HG03378 (cell line): ENCODE results near the gene TTLL5.

ENCODE experiments used
- ATAC-seq: cut with Tn5 transposase; IDR thresholded peaks from one replicate; pipeline ENCODE4 v1.9.1; 2021; ENCODE audit warnings: mild to moderate bottlenecking, moderate library complexity; ENCODE audit not compliant: unreplicated experiment

TTLL5 gene

DNA sequence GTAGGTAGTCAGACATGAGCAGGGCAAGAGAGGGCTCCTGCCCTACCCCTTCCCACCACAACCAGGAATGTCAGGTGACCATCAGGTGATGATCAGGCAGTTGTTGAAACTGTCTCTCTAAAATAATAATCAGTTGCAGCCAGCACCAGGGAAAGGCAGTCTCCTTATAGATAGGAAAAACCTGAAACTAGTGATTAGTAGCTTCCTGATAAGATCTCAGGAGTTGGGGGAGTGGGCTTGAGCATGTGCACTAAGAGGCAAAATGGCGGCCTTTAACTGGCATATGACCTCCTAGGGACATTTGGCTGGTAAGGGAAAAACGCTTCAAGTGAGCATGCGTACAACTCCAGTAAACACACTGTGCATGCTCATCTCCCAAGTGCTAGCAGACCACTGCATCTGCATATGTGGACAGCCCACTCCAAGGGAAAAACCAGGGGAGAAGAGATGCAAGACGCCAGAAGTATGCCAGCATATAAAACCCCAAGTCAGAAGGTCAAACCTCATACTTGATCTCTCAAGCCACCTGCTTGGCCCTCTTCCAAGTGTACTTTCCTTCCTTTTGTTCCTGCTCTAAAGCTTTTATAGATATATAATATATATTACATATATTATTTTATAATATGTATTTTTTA lies 283.7 kb downstream of the TTLL5 start:
- no peak for ATAC-seq

GRCh38 chr14:75946785-75947184 lies 285.7 kb downstream of the TTLL5 start:
- ATAC-seq = no peak

DNA sequence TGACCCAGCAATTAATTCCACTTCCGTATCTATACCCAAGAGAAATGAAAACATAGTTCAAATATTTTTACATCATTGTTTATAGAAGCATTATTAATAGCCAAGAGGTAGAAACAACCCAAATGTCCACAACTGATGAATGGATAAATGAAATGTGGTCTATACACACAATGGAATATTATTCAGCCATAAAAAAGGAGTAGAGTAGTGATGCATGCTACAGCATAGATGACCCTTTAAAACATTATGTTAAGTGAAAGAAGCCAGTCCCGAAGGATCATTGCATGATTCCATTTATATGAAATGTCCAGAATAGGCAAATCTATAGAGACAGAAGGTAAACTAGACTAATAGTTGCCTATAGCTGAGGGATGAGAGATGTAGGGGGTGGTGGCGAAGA lies 291.4 kb downstream of the TTLL5 start:
- no peak for ATAC-seq

DNA sequence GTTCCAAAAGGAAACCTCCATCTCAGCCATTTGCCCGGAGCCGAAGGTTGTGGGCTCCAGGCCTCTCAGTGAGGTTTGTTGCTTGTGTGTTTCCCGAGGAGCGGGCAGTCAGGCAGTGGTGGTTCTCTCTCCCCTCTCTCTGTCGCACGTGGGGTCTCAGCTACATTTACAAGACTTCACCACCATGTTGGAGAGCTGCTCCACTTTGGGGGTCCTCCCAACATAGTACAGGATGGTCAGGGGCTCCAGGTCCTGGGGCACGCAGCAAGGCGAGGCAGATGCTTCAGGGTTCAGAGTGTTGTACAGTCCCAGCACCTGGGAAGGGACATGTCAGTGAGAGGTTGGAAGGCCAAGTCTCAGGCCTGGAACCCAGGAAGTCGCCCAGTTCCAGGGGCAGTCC lies 298.0 kb downstream of the TTLL5 start:
- no peak for ATAC-seq

GRCh38 chr14:75960231-75960630 lies 299.2 kb downstream of the TTLL5 start:
- peak; percentile 78 for ATAC-seq

DNA sequence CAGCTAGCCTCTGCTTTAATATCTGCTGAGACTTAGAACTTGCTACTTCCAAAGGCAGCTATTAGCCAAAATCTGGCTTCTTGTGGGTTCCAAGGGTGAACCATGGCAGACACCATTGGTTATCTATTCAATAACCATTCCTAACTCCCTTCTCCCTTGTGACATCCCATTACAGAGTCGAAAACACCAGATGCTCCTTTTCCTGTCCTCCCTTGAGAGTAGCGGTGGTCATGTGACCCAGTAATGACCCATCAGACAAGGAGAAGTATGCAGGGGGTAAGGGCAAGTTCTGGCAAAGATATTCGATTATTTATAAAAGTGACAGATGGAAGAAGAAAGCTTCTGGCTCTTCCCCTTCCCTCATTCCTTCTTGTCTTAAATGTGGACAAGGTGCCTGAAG lies 300.6 kb downstream of the TTLL5 start:
- ATAC-seq = no peak

DNA sequence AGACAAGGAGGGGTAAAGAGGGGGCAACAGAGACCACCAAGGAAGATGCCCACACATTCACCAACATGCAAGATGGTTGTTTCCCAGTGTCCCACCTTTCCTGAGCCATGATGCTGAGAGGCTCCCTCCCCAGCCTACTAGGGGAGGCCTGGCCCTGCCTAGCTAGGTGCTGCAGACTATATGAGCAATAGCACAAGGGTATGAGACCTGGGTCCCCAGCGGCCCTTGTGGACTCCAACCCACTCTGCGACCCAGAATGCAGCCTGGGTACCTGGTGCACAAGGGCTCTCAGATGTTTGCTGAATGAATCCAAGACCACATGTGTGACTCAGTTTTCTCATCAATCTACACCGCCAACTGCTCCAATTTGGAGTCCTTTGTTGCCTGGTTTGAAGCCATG lies 306.8 kb downstream of the TTLL5 start:
- ATAC-seq = no peak

DNA sequence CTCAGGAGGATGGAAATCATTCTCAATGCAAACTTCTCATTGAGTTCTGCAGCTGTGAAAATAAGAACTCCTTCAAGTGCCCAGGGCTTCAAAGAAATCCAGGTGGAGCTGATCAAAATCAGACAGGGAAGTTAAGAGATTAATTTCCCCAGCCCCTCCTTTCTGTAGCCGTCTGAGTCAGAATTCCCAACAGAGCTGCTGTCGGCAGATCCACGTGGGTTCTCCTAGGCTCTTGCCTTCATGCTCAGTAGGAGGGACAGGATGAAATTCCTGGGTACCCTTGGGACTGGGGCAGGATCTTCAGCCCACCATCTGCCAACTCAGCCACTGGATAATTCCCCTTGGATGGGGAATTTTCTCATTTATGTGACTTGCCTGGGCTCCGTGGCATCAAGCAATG lies 307.4 kb downstream of the TTLL5 start:
- ATAC-seq = no peak

DNA sequence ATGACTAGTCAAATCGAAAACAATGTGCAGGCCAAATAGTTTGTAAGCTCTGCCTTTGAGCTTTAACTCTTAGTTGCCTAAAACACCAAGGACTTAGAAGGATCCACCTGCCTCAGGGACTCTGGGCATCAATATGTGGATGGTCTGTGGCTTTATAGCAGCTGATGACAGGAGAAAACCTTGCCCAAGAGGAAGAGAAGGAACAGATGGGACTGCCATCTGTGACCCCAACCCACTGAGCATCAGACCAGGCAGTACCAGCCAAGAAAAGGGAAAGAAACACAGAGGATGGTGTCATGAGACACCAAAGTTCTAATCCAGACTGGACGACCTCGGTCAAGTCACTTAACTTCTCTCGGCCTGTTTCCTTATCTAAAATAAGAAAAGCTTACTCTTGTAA lies 308.1 kb downstream of the TTLL5 start:
- ATAC-seq = no peak

- no peak for ATAC-seq
These were observed 308.8 kb downstream of the TTLL5 start for GRCh38 chr14:75969891-75970290.

DNA sequence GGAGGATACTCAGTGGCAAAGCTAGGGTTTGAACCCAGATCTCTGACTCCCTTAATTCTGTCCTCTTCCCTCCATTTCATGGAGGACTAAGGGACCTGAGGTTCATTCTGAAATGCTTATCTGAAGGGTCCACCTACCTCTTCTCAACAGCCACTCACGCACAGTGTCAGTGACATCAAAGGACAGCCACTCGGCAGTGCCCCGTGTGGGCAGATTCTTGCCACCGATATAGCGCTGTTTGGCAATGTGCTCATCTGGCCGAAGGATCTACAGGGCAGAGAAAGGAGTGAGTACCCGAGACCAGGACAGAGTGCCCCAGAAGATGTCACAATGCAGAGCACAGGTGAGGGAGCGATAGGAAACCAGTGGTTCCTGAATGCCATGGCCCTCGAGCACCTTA lies 309.9 kb downstream of the TTLL5 start:
- no peak for ATAC-seq

GRCh38 chr14:75971509-75971908 lies 310.5 kb downstream of the TTLL5 start:
- ATAC-seq = no peak

DNA sequence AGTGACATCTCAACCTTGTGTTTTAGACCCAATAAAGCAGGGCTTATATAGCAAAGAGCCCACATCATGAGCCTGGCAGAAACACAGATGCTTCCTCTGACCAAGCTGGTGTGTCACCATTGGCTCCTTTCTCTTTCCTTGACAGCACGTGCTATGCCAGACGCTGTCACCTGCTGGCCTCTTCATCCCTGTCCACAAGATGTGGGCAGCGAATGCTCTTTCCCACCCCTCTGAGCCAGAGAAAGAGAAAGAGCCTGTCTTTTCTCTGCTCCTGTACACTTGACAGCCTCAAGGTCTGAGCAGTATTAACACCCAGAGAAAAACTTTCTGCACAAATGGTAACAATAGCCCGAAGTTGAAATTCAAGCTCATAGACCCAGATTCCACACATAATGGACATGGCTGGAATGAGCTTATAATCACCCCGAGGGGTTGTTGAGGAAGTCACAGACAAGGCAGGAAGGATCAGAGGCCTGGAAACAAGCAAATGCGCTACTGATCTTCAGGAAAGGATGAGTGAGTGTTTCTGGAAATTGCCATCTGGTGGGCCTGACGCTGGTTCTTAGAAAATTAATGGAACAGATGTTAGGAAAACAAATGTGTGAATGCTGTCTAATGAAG lies 311.9 kb downstream of the TTLL5 start:
- ATAC-seq = no peak

- ATAC-seq = no peak
These were observed 316.0 kb downstream of the TTLL5 start for GRCh38 chr14:75976826-75977581.

DNA sequence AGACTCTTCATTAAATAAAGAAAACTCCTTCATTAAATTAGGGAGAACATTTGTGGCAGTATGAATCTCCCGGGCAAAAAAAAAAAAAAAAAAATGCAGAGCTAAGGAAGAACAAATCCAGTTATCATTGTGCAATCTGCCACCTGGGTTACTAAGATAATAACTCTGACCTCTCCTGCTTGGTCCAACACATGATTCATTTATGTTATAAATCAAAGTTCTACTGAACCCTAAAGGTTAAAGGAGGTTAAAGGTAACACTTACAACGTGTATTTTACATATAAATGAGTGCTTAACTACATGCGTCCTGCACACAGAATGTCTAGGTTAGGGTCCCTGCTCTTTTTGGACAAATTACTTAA lies 316.5 kb downstream of the TTLL5 start:
- ATAC-seq = no peak

GRCh38 chr14:75978249-75978731 lies 317.2 kb downstream of the TTLL5 start:
- ATAC-seq = no peak

DNA sequence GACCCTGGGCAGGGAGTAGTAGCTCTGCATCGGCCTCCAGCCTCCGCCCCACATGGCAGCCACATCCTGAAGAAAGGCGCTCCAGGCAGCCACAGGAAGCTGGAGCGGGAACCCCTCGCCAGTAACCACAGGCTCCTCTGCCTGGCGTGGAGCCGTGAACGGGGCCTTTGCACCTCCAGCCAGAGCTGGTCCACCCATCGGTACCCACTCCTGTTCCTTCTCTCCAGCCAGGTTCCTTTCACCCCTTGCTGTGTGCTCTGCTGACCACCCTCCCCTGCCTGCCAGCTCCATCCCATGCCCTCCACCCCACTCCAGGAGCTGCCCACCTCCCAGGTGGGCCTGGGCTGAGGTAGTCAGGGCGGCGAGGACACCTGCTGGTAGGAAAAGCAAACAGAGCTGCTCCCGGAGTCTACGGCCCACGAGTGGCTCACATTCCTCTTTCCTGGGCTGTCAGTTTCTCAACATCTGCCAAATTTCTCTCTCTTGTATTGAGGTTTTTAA lies 318.1 kb downstream of the TTLL5 start:
- no peak for ATAC-seq

DNA sequence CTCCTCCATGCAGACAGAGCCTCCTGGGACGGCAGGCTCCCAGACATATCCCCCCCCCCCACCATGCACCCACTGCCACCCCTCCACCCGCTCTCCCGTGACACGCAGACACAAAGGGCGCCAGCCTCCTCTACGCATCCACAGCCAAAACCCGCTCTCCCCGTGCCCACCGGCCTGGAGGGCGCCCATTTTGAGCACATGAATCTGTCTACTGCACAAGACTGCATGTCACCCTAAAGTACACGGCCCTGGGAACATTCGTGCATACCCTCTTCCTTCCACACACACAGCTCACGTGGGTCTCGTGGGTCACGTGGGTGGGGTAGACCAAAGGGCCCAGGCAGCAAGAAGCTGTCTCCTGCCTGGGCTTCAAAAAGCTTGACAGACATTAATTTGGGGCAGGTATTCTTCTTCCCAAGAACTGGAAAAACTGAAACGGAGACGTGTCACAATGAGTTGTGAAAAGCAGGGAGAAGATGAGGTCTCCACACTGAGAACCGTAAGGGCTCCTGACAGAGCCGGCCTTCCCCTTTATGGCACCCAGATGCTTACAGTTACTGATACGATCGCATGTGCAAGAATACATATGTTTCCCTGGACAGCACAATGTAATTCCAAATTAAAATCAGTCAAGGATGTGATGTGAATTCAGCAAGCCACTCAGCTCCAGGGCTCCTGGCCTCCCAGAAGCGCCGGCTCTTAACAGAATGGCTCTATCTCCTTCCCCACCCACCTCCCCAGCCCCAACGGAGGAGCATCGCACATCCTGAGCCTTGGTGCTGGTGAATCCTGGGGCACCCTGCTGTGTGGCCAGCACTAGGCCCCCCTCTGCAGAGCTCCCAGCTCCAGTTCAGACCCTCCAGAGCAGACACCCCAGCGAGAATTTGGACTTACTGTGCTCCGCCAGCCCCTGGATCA lies 318.9 kb downstream of the TTLL5 start:
- ATAC-seq = no peak

DNA sequence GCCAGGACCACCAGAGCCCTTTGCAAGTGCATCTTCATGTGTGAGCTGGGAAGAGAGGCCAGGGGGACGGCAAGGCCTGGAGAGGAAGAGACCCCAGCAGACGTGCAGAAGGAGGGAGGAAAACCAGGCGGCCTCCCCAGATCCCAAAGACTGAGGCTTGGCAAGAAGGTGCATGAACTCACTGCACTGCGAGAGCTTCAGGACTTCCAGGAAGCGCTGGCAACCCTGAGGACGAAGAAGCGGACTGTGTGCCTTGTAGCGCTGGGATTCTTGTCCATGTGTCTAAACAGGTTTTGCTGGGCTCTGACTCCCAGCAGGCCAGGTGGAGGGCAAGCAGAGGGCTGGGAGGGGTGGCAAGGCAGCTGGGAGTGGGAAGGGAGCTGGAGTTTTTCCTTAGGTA lies 319.8 kb downstream of the TTLL5 start:
- ATAC-seq = no peak

- peak; percentile 56 for ATAC-seq
These were observed 320.6 kb downstream of the TTLL5 start, which contains the start of gene TGFB3 for GRCh38 chr14:75981426-75982265. TSS of gene TGFB3 (minus strand) at chr14:75981995. CDS start at chr14:75980893, 1,102 bp downstream.
